A673 (cell line): ENCODE measurements around the gene ERICH3. TPM values are rescaled to one million over a fixed set of nuclear protein-coding genes. Genes with fewer than 3 reads are reported as not detected.

Experiments
- BruUV-seq: library from RNA; stranded (reverse); fragments of 400-500 nt; replicated peaks from 2 replicates; lab custom pipeline; 2021; lab: Mats Ljungman, UMichigan
- CTCF ChIA-PET: fragments of 300-600 bp; sonication (Branson Sonifier 250); formaldehyde crosslinking; loops from one replicate; lab custom pipeline; 2022; ENCODE audit warnings: antibody characterized with exemption; lab: Charles Lee
- POLR2A ChIA-PET: fragments of 300-600 bp; sonication (Branson Sonifier 250); formaldehyde crosslinking; loops from one replicate; lab custom pipeline; 2022; ENCODE audit warnings: antibody characterized with exemption; ENCODE audit not compliant: low non-redundant PET; lab: Charles Lee
- DNase-seq: peaks from one replicate; pipeline ENCODE4 v3.0.0-alpha.2; 2015; ENCODE audit warnings: low spot score
- H3K27ac ChIP-seq: fragments of 200-600 bp; sonication (generic); 2 replicates; pipeline ENCODE4 v1.5.1; 2016; ENCODE audit warnings: mixed run types, low read depth, mild to moderate bottlenecking, mixed read lengths, antibody characterized with exemption, low read length; ENCODE audit not compliant: poor library complexity, severe bottlenecking
- H3K27me3 ChIP-seq: fragments of 200-600 bp; sonication (generic); replicated peaks from 2 replicates; pipeline ENCODE4 v1.6.1; 2017; ENCODE audit warnings: mixed run types, low read depth, mild to moderate bottlenecking, mixed read lengths, antibody characterized with exemption, low read length; ENCODE audit not compliant: insufficient read depth, poor library complexity
- H3K36me3 ChIP-seq: fragments of 200-600 bp; sonication (generic); 2 replicates; pipeline ENCODE4 v1.6.1; 2016; ENCODE audit warnings: mixed run types, mild to moderate bottlenecking, mixed read lengths, antibody characterized with exemption, low read length; ENCODE audit not compliant: insufficient read depth, poor library complexity, severe bottlenecking
- H3K4me1 ChIP-seq: fragments of 200-600 bp; sonication (generic); 2 replicates; pipeline ENCODE4 v1.6.1; 2017; ENCODE audit warnings: mixed run types, mild to moderate bottlenecking, mixed read lengths, antibody characterized with exemption, low read length; ENCODE audit not compliant: insufficient read depth, poor library complexity, severe bottlenecking
- H3K4me3 ChIP-seq: fragments of 200-600 bp; sonication (generic); 2 replicates; pipeline ENCODE4 v1.5.1; 2016; ENCODE audit warnings: low read depth, mixed run types, mild to moderate bottlenecking, mixed read lengths, low read length; ENCODE audit not compliant: poor library complexity, severe bottlenecking
- H3K9me3 ChIP-seq: fragments of 200-600 bp; sonication (generic); 2 replicates; pipeline ENCODE4 v1.6.1; 2016; ENCODE audit warnings: mixed run types, low read depth, mild to moderate bottlenecking, mixed read lengths, antibody characterized with exemption, low read length; ENCODE audit not compliant: poor library complexity, severe bottlenecking
- CTCF ChIP-seq: fragments of 300-800, 200-600 bp; sonication (generic); conservative IDR thresholded peaks from 2 replicates; pipeline ENCODE4 v1.5.1; 2017; ENCODE audit warnings: low read depth, mild to moderate bottlenecking, antibody characterized with exemption, low read length, moderate library complexity, mixed read lengths
- EZH2 ChIP-seq: fragments of 200-600 bp; sonication (generic); IDR thresholded peaks from 2 replicates; pipeline ENCODE4 v1.6.1; 2017; ENCODE audit warnings: borderline replicate concordance, low read depth, mild to moderate bottlenecking, mixed read lengths, antibody characterized with exemption, low read length; ENCODE audit not compliant: poor library complexity, severe bottlenecking
- intact Hi-C: fragments of 100-400 bp; cut with micrococcal nuclease; formaldehyde crosslinking; loops from one replicate; pipeline ENCODE4 v1.10.0; 2022; ENCODE audit not compliant: unreplicated experiment
- total RNA-seq: library from RNA; stranded (reverse); gene quantifications from 2 replicates; pipeline ENCODE4 v1.2.3, GENCODE V29; 2021

Gene ERICH3
- total RNA-seq, 1 experiment from 2014 or later: not detected

GRCh38 chr1:74623716-74624115 is 49.9 kb downstream of the ERICH3 start:
- Histone ChIP-seq H3K4me3 (no peak overlapping the region), H3K9me3 (no peaks in the 10 kb centered on the region), H3K27me3 (peaks cover 26% of the 10 kb centered on the region), H3K4me1 (no peaks in the 10 kb centered on the region), H3K36me3 (no peaks in the 10 kb centered on the region), H3K27ac (no peak overlapping the region)
- intact Hi-C loops: no loop called here
- ChIA-PET POLR2A (no interaction called here), CTCF (no interaction called here)
- no peak for DNase-seq
- BruUV-seq: no TSS peak
- TF ChIP-seq EZH2: no peak
- TF ChIP-seq CTCF: no peak

DNA sequence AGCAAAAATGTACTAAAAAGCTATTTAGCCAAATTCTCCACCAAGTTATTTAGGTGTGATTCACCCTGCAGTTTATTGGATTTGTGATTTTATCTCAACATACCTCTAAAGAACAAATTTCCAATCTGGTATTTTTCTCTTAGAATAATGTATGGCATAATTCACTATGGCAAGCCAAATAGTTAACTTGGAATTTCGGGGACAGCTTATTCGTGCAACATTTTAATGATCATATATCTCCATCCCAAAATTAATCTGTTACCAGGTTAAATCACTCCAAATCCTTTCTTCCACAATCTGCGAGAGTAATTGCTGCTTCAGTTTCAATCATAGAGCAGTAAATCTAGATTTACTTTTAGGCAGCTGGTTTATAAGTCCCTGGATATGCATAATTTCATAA is 53.4 kb downstream of the ERICH3 start:
- Histone ChIP-seq H3K4me3 (no peak overlapping the region), H3K36me3 (no peaks in the 10 kb centered on the region), H3K9me3 (no peaks in the 10 kb centered on the region), H3K27ac (no peak overlapping the region), H3K27me3 (peaks cover 24% of the 10 kb centered on the region), H3K4me1 (no peaks in the 10 kb centered on the region)
- POLR2A ChIA-PET: interaction anchor here (0.6 kb wide), 2 partner anchors 29 to 128 kb away, joined by 3 read pairs; no protein-coding TSS in a partner anchor
- no peak for TF ChIP-seq EZH2
- TF ChIP-seq CTCF: no peak
- BruUV-seq: no TSS peak
- intact Hi-C loops: no loop called here
- CTCF ChIA-PET: no interaction called here
- DNase-seq: no peak

- H3K27me3 ChIP-seq: peaks cover 24% of the 10 kb centered on the region
- DNase-seq: no peak
- no peaks in the 10 kb centered on the region for H3K36me3 ChIP-seq
- H3K27ac ChIP-seq: no peak overlapping the region
- POLR2A ChIA-PET: no interaction called here
- no TSS peak for BruUV-seq
- H3K4me1 ChIP-seq: no peaks in the 10 kb centered on the region
- H3K4me3 ChIP-seq: no peak overlapping the region
- intact Hi-C loops: no loop called here
- CTCF ChIA-PET: no interaction called here
- TF ChIP-seq EZH2: no peak
- no peaks in the 10 kb centered on the region for H3K9me3 ChIP-seq
These were observed 54.6 kb downstream of the ERICH3 start for GRCh38 chr1:74618974-74619373.

DNA sequence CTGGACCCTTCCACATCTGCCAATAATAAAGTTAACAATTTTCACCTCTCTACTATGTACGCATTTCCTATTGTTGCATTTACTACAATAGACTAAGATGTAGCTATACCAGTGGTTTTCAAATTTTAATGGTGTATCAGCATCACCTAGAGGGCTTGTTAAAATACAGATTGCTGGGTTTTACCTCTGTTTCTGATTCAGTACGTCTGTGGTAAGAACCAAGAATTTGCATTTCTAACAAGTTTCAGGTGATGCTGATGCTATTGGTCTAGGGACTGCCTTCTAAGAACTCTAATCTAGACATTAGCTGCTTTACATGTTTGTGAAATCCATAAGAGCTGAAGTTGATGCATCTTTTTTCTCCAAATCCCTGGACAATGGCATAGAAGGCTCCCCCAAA is 59.7 kb downstream of the ERICH3 start:
- Histone ChIP-seq H3K27me3 (peaks cover 4% of the 10 kb centered on the region), H3K27ac (no peak overlapping the region), H3K9me3 (no peaks in the 10 kb centered on the region), H3K4me3 (no peak overlapping the region), H3K36me3 (no peaks in the 10 kb centered on the region), H3K4me1 (no peaks in the 10 kb centered on the region)
- intact Hi-C loops: no loop called here
- CTCF ChIA-PET: no interaction called here
- no TSS peak for BruUV-seq
- DNase-seq: no peak
- TF ChIP-seq EZH2 (no peak), CTCF (no peak)
- POLR2A ChIA-PET: no interaction called here
